ENCODE data around the gene HECW1. TPM values are rescaled to one million over a fixed set of nuclear protein-coding genes. Genes with fewer than 3 reads are reported as not detected.

HECW1 gene
- total and polyA plus RNA-seq, 2 donors (not counting 1 experiment from before 2014, with no cell fraction given), result not detected

- no peak overlapping the region for H3K4me3 ChIP-seq (ENCODE audit: control extremely low read depth in 1 of 5, extremely low read depth in 1 of 5, insufficient read depth in 1 of 5, low read depth in 2 of 5, low read length in 4 of 5)
- no peak for DNase-seq
- H3K9me3 Mint-ChIP-seq (ENCODE audit: insufficient read depth), result no peaks in the 10 kb centered on the region
- no peak overlapping the region for H3K4me3 Mint-ChIP-seq
- H3K27me3 Mint-ChIP-seq, result peaks cover 30% of the 10 kb centered on the region
- H3K9ac ChIP-seq (ENCODE audit: low read length), result no peak overlapping the region
- H3K27ac ChIP-seq (ENCODE audit: low read length in 2 of 2), result no peak overlapping the region
- WGBS (ENCODE audit: insufficient coverage), result 90% methylated on average over 6 of the region's 6 CpGs
- no peak overlapping the region for H2AFZ ChIP-seq (ENCODE audit: insufficient read depth, low read depth, low read length, poor library complexity, severe bottlenecking)
- peaks cover 0 to 6% (median 0%) of the 10 kb centered on the region in 4 experiments for H3K27me3 ChIP-seq (replicated peaks in 1 of 4; ENCODE audit: control extremely low read depth in 1 of 4, control insufficient read depth in 3 of 4, insufficient read depth in 4 of 4, low read length in 3 of 4)
- H3K4me1 ChIP-seq (ENCODE audit: control insufficient read depth in 2 of 2, insufficient read depth in 2 of 2, low read length in 2 of 2), result no peaks in the 10 kb centered on the region
- TF ChIP-seq EZH2 (IDR thresholded peaks at IDR 0.05; ENCODE audit: borderline replicate concordance, insufficient read depth, low read depth, low read length, poor library complexity, severe bottlenecking), result no peak
- TF ChIP-seq CTCF (IDR thresholded peaks at IDR 0.05), result no peak
- H4K20me1 ChIP-seq (ENCODE audit: control insufficient read depth, insufficient read depth, low read length, poor library complexity, severe bottlenecking), result no peaks in the 10 kb centered on the region
- intact Hi-C loops (cut with micrococcal nuclease), result no loop called here
- no peaks in the 10 kb centered on the region for H3K9me3 ChIP-seq (ENCODE audit: control extremely low read depth in 1 of 3, control insufficient read depth in 2 of 3, insufficient read depth in 1 of 3, low read length in 2 of 3)
- H3K4me1 Mint-ChIP-seq, result no peaks in the 10 kb centered on the region
- no peaks in the 10 kb centered on the region for H3K79me2 ChIP-seq (ENCODE audit: control insufficient read depth, insufficient read depth, low read length)
- ChIA-PET POLR2A (no interaction called here), CTCF (no interaction called here)
- no peaks in the 10 kb centered on the region for H3K36me3 ChIP-seq (replicated peaks in 1 of 2; ENCODE audit: control extremely low read depth in 1 of 2, control insufficient read depth in 1 of 2, extremely low read depth in 1 of 2, insufficient read depth in 2 of 2, low read length in 1 of 2)
- no peak overlapping the region for H3K27ac Mint-ChIP-seq
- no peak overlapping the region for H3K4me2 ChIP-seq (replicated peaks; ENCODE audit: low read depth, low read length, poor library complexity, severe bottlenecking)
- ATAC-seq (ENCODE audit: low read depth), result no peak
Measured at GRCh38 chr7:43467846-43468245, 355.4 kb downstream of the HECW1 start.

- ChIA-PET POLR2A (no interaction called here), CTCF (interaction anchor here (1.0 kb wide), 1 partner anchor 21 kb away, joined by 3 read pairs; no protein-coding TSS in a partner anchor)
- ATAC-seq (ENCODE audit: low read depth) (no peak), DNase-seq (no peak)
- WGBS (ENCODE audit: insufficient coverage), result 96% methylated on average over 8 of the region's 10 CpGs
- Mint-ChIP-seq H3K4me1 (no peaks in the 10 kb centered on the region), H3K27ac (no peak overlapping the region), H3K27me3 (peaks cover 26% of the 10 kb centered on the region), H3K4me3 (no peak overlapping the region), H3K9me3 (ENCODE audit: insufficient read depth) (no peaks in the 10 kb centered on the region)
- H3K79me2 ChIP-seq (ENCODE audit: control insufficient read depth, insufficient read depth, low read length), result no peaks in the 10 kb centered on the region
- H3K9ac ChIP-seq (ENCODE audit: low read length), result no peak overlapping the region
- H3K27ac ChIP-seq (ENCODE audit: low read length in 2 of 2), result no peak overlapping the region
- no peak for TF ChIP-seq EZH2 (IDR thresholded peaks at IDR 0.05; ENCODE audit: borderline replicate concordance, insufficient read depth, low read depth, low read length, poor library complexity, severe bottlenecking)
- TF ChIP-seq CTCF (IDR thresholded peaks at IDR 0.05), result no peak
- H4K20me1 ChIP-seq (ENCODE audit: control insufficient read depth, insufficient read depth, low read length, poor library complexity, severe bottlenecking), result no peaks in the 10 kb centered on the region
- H3K27me3 ChIP-seq (replicated peaks in 1 of 4; ENCODE audit: control extremely low read depth in 1 of 4, control insufficient read depth in 3 of 4, insufficient read depth in 4 of 4, low read length in 3 of 4), result no peaks in the 10 kb centered on the region
- intact Hi-C loops (cut with micrococcal nuclease), result no loop called here
- H3K36me3 ChIP-seq (replicated peaks in 1 of 2; ENCODE audit: control extremely low read depth in 1 of 2, control insufficient read depth in 1 of 2, extremely low read depth in 1 of 2, insufficient read depth in 2 of 2, low read length in 1 of 2), result no peaks in the 10 kb centered on the region
- no peaks in the 10 kb centered on the region for H3K9me3 ChIP-seq (ENCODE audit: control extremely low read depth in 1 of 3, control insufficient read depth in 2 of 3, insufficient read depth in 1 of 3, low read length in 2 of 3)
- no peak overlapping the region for H2AFZ ChIP-seq (ENCODE audit: insufficient read depth, low read depth, low read length, poor library complexity, severe bottlenecking)
- H3K4me1 ChIP-seq (ENCODE audit: control insufficient read depth in 2 of 2, insufficient read depth in 2 of 2, low read length in 2 of 2), result no peaks in the 10 kb centered on the region
- no peak overlapping the region for H3K4me3 ChIP-seq (ENCODE audit: control extremely low read depth in 1 of 5, extremely low read depth in 1 of 5, insufficient read depth in 1 of 5, low read depth in 2 of 5, low read length in 4 of 5)
- H3K4me2 ChIP-seq (replicated peaks; ENCODE audit: low read depth, low read length, poor library complexity, severe bottlenecking), result no peak overlapping the region
Measured at GRCh38 chr7:43469051-43469450, 356.6 kb downstream of the HECW1 start.

Measured in B cell (primary cell).